ENCODE measurements around the gene DCUN1D1. TPM values are rescaled to one million over a fixed set of nuclear protein-coding genes. Genes with fewer than 3 reads are reported as not detected.

Gene DCUN1D1
- total and polyA plus RNA-seq, 2 donors = 22.4 to 60.4 TPM

DNA sequence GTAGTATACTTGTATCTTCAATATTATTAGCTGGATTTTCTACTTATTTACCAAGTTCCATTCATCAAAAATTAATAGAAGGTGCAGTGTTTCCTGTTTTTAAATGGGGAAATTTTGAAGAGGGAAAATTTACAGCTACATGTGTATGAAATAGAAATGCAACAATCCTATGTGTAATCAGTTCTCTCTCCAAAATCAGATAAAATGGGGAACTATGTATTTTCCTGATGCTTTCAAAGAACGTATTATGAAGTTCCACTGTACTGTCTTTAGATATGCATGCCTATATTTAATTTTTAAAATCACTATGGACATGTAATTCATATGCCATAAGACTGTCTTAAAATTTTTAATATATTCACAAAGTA is 43.4 kb downstream of the DCUN1D1 start:
- H3K4me1 ChIP-seq (ENCODE audit: insufficient read depth) = peaks cover 2% of the 10 kb centered on the region
- H3K4me3 ChIP-seq (ENCODE audit: low read depth, low read length) = no peak overlapping the region
- no peak overlapping the region for H3K27ac ChIP-seq (ENCODE audit: low read depth)
- 80% methylated on average over 1 of the region's 1 CpG for WGBS
- no peaks in the 10 kb centered on the region for H3K36me3 ChIP-seq (ENCODE audit: insufficient read depth)
- no peak for DNase-seq (ENCODE audit: extremely low spot score)

DNA sequence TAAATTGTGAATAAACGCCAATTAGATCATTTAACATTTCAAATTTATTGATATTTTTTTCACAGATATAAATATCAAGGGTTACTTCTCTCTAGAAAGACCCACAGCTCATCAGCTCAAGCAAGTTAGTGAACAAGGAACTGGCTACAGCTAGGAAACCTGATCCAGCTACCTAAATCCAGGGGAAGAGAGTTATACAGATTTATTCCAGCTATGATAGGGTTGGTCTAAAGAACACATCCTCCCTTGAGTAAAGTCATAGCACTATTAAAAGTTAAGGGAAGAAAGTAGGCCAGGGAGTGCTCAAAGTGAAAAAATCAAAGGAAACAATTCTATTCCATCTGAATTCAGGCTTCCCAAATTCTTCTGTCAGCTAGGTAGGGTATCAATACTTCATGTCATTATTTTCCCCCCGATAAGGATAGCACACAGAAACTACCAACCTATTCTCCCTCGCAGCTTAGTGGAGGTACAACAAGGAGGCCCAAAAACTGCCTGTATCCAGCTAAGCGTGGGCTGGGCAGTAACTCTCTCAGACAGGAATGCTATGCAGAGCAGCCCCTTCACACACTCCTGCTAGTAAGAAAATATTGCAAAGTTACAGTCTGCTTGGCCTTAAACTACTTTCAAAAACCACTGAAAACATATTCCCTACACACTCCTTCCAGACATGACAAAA is 44.0 kb downstream of the DCUN1D1 start:
- peaks cover 2% of the 10 kb centered on the region for H3K4me1 ChIP-seq (ENCODE audit: insufficient read depth)
- no peaks in the 10 kb centered on the region for H3K36me3 ChIP-seq (ENCODE audit: insufficient read depth)
- H3K4me3 ChIP-seq (ENCODE audit: low read depth, low read length) = no peak overlapping the region
- H3K27ac ChIP-seq (ENCODE audit: low read depth) = no peak overlapping the region
- WGBS = 79% methylated on average over 4 of the region's 4 CpGs
- no peak for DNase-seq (ENCODE audit: extremely low spot score)

DNA sequence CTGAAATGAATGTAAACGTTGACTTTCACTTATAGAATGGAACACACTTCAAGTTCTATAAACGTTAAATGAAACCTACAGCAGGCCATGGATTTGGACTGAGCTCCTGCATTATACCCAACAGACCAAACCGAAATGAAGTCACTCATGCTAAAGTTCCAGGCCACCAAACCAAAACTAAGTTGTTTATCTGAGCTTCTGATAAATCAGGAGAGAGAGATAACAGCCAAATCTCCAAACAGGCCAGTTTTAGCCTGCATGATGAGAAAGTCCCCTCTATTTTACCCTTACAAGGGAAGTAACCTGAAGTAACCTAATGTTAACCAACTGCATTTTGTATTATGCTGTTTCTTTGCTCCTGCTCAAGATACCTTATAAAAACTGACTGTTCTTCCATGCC is 44.5 kb downstream of the DCUN1D1 start:
- H3K27ac ChIP-seq (ENCODE audit: low read depth) = no peak overlapping the region
- no peaks in the 10 kb centered on the region for H3K36me3 ChIP-seq (ENCODE audit: insufficient read depth)
- 38% methylated on average over 3 of the region's 3 CpGs for WGBS
- no peak overlapping the region for H3K4me3 ChIP-seq (ENCODE audit: low read depth, low read length)
- peaks cover 2% of the 10 kb centered on the region for H3K4me1 ChIP-seq (ENCODE audit: insufficient read depth)
- DNase-seq (ENCODE audit: extremely low spot score) = no peak

DNA sequence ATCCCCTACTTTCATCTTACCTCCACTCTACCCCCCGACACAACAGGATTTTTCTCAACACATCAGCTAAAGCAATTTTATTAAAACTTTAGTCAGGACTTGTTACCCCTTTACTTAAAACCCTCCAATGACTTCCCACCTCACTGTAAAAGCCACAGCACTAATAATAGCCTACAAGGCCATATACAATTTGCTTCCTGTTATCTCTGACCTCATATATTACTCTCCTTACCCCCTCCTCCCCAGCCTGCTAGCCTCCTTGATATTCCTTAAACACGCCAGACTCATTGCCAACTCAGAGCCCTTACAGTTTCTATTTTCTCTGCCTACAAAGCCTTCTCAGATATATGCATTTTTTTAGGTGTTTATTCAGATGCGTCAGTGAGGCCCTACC is 54.4 kb downstream of the DCUN1D1 start:
- H3K4me3 ChIP-seq (ENCODE audit: low read depth, low read length) = no peak overlapping the region
- H3K36me3 ChIP-seq (ENCODE audit: insufficient read depth) = no peaks in the 10 kb centered on the region
- DNase-seq (ENCODE audit: extremely low spot score) = no peak
- 92% methylated on average over 3 of the region's 3 CpGs for WGBS
- no peak overlapping the region for H3K27ac ChIP-seq (ENCODE audit: low read depth)
- H3K4me1 ChIP-seq (ENCODE audit: insufficient read depth) = no peaks in the 10 kb centered on the region

DNA sequence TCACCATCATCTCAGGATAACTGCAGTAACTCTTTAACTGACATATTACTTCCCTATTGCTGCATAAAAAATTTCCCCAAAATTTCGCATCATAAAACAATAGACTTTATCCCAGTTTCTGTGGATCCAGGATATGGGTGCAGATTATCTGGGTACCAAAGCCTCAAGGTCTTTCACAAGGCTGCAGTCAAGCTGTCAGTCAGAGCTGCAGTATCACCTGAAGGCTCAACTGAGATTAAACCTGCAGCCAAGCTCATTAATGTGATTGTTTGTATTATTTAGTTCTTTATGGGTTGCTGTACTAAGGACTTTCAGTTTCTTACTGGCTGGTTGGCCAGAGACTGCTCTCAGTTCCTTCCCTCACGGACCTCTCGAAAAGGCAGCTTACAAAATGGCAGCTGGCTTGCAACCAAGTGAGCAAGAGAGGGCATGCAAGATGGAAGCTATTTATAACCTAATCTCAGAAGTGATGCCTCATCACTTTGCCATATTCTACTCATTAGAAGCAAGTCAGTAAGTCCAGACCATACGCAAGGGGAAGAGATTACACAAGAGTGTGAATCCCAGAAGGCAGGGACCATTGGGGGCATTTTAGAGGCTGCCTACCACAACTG is 54.9 kb downstream of the DCUN1D1 start:
- H3K27ac ChIP-seq (ENCODE audit: low read depth) = no peak overlapping the region
- no peaks in the 10 kb centered on the region for H3K36me3 ChIP-seq (ENCODE audit: insufficient read depth)
- 61% methylated on average over 4 of the region's 4 CpGs for WGBS
- DNase-seq (ENCODE audit: extremely low spot score) = no peak
- H3K4me1 ChIP-seq (ENCODE audit: insufficient read depth) = no peaks in the 10 kb centered on the region
- no peak overlapping the region for H3K4me3 ChIP-seq (ENCODE audit: low read depth, low read length)

DNA sequence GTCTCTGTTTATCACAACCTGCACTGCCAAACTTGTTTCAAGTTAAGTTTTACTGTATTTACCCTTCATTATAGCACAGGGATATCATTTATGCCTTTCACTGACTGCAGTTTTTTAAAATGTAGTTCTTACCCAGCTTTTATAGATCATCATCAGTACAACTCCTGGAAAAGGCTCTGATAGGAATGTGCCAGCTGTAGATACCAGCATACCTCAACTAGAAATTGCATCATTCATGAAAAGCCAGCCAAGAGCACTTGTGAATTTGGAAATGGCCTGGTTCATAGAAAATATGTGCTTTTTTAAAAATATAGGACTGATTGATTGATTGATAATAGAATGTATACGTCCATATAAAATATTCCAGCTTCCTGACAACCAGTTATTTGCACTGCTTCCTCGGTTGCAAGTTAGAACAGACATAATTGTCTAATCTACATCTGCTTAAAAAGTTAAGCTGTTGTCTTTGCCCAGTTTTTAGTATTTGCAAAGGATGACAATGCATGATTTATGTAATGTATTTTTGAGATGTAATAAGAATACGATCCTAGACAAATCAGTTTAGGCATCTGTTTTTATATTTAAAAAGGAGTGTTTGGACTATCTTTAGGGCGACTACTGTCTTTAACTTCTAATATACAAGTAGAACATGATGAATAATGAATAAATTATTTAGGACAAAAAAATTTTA is 58.5 kb downstream of the DCUN1D1 start:
- Histone ChIP-seq H3K27ac (ENCODE audit: low read depth) (no peak overlapping the region), H3K36me3 (ENCODE audit: insufficient read depth) (no peaks in the 10 kb centered on the region), H3K4me1 (ENCODE audit: insufficient read depth) (no peaks in the 10 kb centered on the region), H3K4me3 (ENCODE audit: low read depth, low read length) (no peak overlapping the region)
- 72% methylated on average over 4 of the region's 4 CpGs for WGBS
- DNase-seq (ENCODE audit: extremely low spot score) = no peak

DNA sequence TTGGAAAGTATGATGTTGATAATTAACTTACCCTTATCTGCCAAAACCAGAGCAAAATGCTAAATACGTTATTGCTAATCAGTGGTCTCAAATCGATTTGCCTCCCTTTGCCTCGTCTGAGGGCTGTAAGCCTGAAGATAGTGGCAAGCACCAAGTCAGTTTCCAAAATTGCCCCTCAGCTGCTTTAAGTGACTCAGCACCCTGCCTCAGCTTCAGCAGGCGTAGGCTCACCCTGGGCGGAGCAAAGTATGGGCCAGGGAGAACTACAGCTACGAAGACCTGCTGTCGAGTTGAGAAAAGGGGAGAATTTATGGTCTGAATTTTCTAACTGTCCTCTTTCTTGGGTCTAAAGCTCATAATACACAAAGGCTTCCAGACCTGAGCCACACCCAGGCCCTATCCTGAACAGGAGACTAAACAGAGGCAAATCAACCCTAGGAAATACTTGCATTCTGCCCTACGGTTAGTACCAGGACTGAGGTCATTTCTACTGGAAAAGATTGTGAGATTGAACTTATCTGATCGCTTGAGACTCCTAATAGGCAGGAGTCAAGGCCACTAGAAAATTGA is 59.7 kb downstream of the DCUN1D1 start:
- Histone ChIP-seq H3K36me3 (ENCODE audit: insufficient read depth) (peaks cover 2% of the 10 kb centered on the region), H3K4me1 (ENCODE audit: insufficient read depth) (no peaks in the 10 kb centered on the region), H3K4me3 (ENCODE audit: low read depth, low read length) (no peak overlapping the region), H3K27ac (ENCODE audit: low read depth) (peak overlapping the region; percentile 23)
- DNase-seq (ENCODE audit: extremely low spot score) = no peak
- WGBS = 59% methylated on average over 9 of the region's 9 CpGs

DNA sequence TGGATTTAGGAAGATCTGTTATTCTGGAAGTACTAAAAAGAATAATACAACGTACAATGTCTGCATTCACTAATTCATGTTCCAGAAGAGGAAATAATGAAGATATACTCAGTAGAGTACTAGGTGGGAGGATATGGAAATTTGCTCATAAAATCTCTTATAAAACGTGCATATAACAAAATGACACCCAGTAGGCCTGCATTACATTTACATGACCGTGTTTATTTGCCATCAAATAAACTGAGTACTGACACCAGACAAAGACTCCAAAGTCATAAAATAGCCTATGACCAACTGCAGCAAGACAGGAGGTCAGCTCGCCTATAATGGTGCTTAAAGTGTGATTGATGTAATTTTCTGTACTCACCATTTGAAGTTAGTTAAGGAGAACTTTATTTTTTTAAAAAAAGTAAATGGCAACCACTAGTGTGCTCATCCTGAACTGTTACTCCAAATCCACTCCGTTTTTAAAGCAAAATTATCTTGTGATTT is 60.4 kb downstream of the DCUN1D1 start:
- WGBS = 80% methylated on average over 5 of the region's 5 CpGs
- Histone ChIP-seq H3K36me3 (ENCODE audit: insufficient read depth) (peaks cover 2% of the 10 kb centered on the region), H3K27ac (ENCODE audit: low read depth) (no peak overlapping the region)

DNA sequence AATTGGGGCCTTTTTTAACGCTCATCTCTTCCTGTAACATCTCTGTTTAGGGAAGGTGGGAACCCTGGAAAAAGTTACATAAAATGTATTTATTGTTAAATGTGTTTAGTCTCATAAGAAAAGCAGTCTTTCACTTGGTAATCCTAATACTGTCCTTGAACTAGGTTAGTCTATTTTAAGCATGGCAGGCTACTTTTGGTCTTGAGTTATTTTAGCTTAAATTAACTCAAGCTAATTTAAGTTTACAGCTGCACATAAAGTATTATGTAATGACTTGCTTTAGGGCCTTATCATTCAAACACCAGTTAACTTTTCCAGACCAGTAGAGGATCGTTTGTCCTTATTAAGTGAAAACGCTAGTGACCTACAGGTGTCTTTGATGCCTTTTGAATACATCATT is 63.2 kb downstream of the DCUN1D1 start:
- Histone ChIP-seq H3K36me3 (ENCODE audit: insufficient read depth) (peaks cover 5% of the 10 kb centered on the region), H3K27ac (ENCODE audit: low read depth) (no peak overlapping the region), H3K4me1 (ENCODE audit: insufficient read depth) (no peaks in the 10 kb centered on the region), H3K4me3 (ENCODE audit: low read depth, low read length) (no peak overlapping the region)
- no peak for DNase-seq (ENCODE audit: extremely low spot score)
- 83% methylated on average over 3 of the region's 3 CpGs for WGBS

More for the DNA sequence above, 60.4 kb downstream of the DCUN1D1 start:
- H3K4me3 ChIP-seq (ENCODE audit: low read depth, low read length) = no peak overlapping the region
- DNase-seq (ENCODE audit: extremely low spot score) = no peak
- H3K4me1 ChIP-seq (ENCODE audit: insufficient read depth) = no peaks in the 10 kb centered on the region

DNA sequence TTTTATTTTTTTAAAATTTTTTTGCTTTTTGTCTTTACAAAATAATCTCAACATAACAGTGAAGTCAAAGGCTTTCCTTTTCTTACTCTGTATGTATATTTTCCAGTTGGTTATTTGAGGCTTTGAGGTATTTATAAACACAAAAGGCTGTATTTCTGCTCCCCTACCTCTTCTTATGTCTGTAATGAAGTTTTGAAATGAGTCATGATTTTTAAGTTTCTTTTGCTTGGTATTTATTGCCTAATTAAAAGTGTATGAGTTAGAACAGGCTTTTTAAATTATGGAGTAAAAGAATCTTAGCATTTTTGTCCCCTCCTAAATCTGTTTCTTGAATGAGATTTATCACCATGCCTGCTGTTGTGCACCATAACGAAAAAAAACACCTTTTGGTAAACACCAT is 66.0 kb downstream of the DCUN1D1 start:
- 79% methylated on average over 1 of the region's 1 CpG for WGBS
- peaks cover 5% of the 10 kb centered on the region for H3K36me3 ChIP-seq (ENCODE audit: insufficient read depth)
- H3K27ac ChIP-seq (ENCODE audit: low read depth) = no peak overlapping the region

DNA sequence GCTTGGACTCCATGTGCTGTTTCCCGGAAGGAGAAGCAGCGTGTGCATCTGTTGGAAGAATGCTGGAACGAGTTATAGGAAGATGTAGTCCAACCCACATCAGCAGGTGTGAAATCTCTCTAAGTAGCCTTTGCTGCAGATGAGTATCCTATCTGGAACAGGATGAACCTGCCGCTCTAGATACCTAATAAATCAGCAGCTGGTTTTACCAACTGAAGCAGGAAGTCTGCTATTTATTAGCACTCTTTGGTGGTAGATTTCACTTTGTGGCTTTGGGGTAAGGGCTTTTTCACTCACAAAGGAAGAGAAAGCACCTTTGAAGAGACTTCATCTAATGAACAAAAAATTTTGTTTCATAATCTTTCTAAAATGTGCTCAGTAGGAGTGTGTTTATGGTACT is 66.4 kb downstream of the DCUN1D1 start:
- no peaks in the 10 kb centered on the region for H3K4me1 ChIP-seq (ENCODE audit: insufficient read depth)
- no peak overlapping the region for H3K4me3 ChIP-seq (ENCODE audit: low read depth, low read length)
- no peak for DNase-seq (ENCODE audit: extremely low spot score)
- H3K36me3 ChIP-seq (ENCODE audit: insufficient read depth) = peaks cover 5% of the 10 kb centered on the region
- H3K27ac ChIP-seq (ENCODE audit: low read depth) = no peak overlapping the region
- WGBS = 60% methylated on average over 4 of the region's 4 CpGs

More for the DNA sequence above, 66.0 kb downstream of the DCUN1D1 start:
- Histone ChIP-seq H3K4me3 (ENCODE audit: low read depth, low read length) (no peak overlapping the region), H3K4me1 (ENCODE audit: insufficient read depth) (no peaks in the 10 kb centered on the region)
- no peak for DNase-seq (ENCODE audit: extremely low spot score)

DNA sequence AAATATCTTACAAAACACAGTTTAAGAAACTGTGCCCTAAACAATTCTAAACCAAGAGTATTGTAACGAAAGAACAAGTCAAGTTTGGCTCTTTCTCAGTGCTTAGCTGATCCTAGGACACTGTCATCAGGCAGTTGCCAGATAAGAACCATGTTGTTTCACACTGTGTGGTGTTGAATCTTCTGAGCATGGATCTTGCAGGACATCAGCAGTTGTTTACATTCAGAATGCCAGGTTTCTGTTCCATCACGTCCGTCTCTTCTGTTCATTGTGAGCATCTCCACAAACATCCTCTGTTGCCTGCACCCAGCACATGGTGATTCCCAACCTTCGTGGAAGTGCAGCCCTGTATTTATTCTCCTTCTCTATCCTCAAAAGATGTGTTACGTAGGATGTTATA is 67.9 kb downstream of the DCUN1D1 start:
- 47% methylated on average over 5 of the region's 5 CpGs for WGBS
- peaks cover 5% of the 10 kb centered on the region for H3K36me3 ChIP-seq (ENCODE audit: insufficient read depth)
- no peak overlapping the region for H3K4me3 ChIP-seq (ENCODE audit: low read depth, low read length)
- H3K4me1 ChIP-seq (ENCODE audit: insufficient read depth) = no peaks in the 10 kb centered on the region
- no peak overlapping the region for H3K27ac ChIP-seq (ENCODE audit: low read depth)
- DNase-seq (ENCODE audit: extremely low spot score) = no peak

DNA sequence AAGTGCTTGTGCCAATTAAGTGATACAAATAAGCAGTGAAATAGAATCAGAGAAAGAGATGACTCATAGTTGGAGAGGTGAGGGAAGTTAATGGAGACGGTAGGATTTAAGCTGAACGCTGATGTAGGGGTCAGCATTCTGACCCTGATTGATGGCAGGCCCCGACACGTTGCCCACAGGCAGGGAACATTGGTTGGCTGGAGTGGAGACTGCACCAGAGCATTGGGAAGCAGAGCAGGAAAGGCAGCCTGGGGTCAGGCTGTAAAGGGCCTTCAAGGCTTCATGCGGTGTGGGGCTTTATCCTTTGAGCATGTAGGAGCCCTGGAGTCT is 68.6 kb downstream of the DCUN1D1 start:
- DNase-seq (ENCODE audit: extremely low spot score) = no peak
- WGBS = 48% methylated on average over 5 of the region's 5 CpGs
- Histone ChIP-seq H3K4me3 (ENCODE audit: low read depth, low read length) (no peak overlapping the region), H3K4me1 (ENCODE audit: insufficient read depth) (no peaks in the 10 kb centered on the region), H3K27ac (ENCODE audit: low read depth) (no peak overlapping the region), H3K36me3 (ENCODE audit: insufficient read depth) (peaks cover 5% of the 10 kb centered on the region)

Data from urinary bladder (tissue), 4 donors.